Prostate gland (tissue), 2 donors: ENCODE results near the gene CDIPT. TPM values are rescaled to one million over a fixed set of nuclear protein-coding genes. Genes with fewer than 3 reads are reported as not detected.

Source experiments
- DNase-seq: peaks from one replicate; pipeline ENCODE4 v3.0.0-alpha.2; 2019; ENCODE audit warnings: low spot score
- H3K27ac ChIP-seq, 2 donors: fragments of 200-600 bp; sonication (generic); 2 replicates each; pipeline ENCODE4 v1.5.1; 2017 to 2019
- H3K27me3 ChIP-seq: fragments of 200-600 bp; sonication (generic); replicated peaks from 2 replicates; pipeline ENCODE4 v1.5.1; 2019; ENCODE audit not compliant: insufficient read depth
- H3K36me3 ChIP-seq, 2 donors: fragments of 200-600 bp; sonication (generic); 1 replicate in 1 of 2; 2 replicates in 1 of 2; pipeline versions ENCODE4 v1.5.1 to v1.8.1; 2017 to 2019
- H3K4me1 ChIP-seq: fragments of 200-600 bp; sonication (generic); replicated peaks from 2 replicates; pipeline ENCODE4 v1.5.1; 2019
- H3K4me3 ChIP-seq, 2 donors: fragments of 200-600 bp; sonication (generic); 2 replicates each; pipeline ENCODE4 v1.5.1; 2017 to 2019
- H3K9me3 ChIP-seq: fragments of 200-600 bp; sonication (generic); 2 replicates; pipeline ENCODE4 v1.5.1; 2017
- POLR2A ChIP-seq: fragments of 450-650 bp; IDR thresholded peaks from one replicate; pipeline ENCODE4 v1.6.1; 2016; ENCODE audit warnings: antibody characterized with exemption, mild to moderate bottlenecking
- POLR2AphosphoS5 ChIP-seq: sonication (generic); formaldehyde crosslinking; IDR thresholded peaks from one replicate; pipeline ENCODE4 v1.6.1; 2017; ENCODE audit warnings: antibody characterized with exemption
- WGBS: methylation state at CpG from one replicate; pipeline ENCODE4 v1.1.5; 2018; 5-methylcytosine and 5-hydroxymethylcytosine counted together
- intact Hi-C: fragments of 100-400 bp; cut with DNase I; formaldehyde crosslinking; loops from one replicate; pipeline ENCODE4 v1.14.2; 2022
- total RNA-seq, 2 donors: library from RNA; depleted of rRNA; stranded (reverse); fragments of >200 nt; gene quantifications; one replicate each; pipeline ENCODE4 v1.1.0, GENCODE V29; 2016
- TF ChIP-seq, protein P1 (sequence below), 4 experiments: fragments of 200-600 bp in 2 of 4; fragments of 450-650 bp in 2 of 4; sonication (generic) in 2 of 4; IDR thresholded peaks; 1 replicate in 3 of 4; 2 replicates in 1 of 4; pipeline ENCODE4 v1.5.1; 2016 to 2019; ENCODE audit warnings: antibody characterized with exemption in 4 of 4, mild to moderate bottlenecking in 2 of 4, moderate library complexity in 2 of 4

The CDIPT gene
- total RNA-seq, 2 donors from 2014 or later, result 121 to 132 TPM

GRCh38 chr16:29900102-29900887, 37.3 kb upstream of the CDIPT start, which contains the start of gene ASPHD1:
Gene ASPHD1, plus strand, starts transcription at chr16:29900488. Its CDS starts 484 bp downstream, at chr16:29900972.
- H3K27me3 ChIP-seq, result no peaks in the 10 kb centered on the region
- WGBS, result under 1% methylated on average over 55 of the region's 67 CpGs
- peaks cover 3% of the 10 kb centered on the region for H3K4me1 ChIP-seq
- peak; percentile 42 for DNase-seq
- intact Hi-C loops, result no loop called here
- H3K36me3 ChIP-seq, result no peaks in the 10 kb centered on the region
- no peak for TF ChIP-seq POLR2A
- TF ChIP-seq POLR2AphosphoS5, result no peak
- TF ChIP-seq, protein P1, sequence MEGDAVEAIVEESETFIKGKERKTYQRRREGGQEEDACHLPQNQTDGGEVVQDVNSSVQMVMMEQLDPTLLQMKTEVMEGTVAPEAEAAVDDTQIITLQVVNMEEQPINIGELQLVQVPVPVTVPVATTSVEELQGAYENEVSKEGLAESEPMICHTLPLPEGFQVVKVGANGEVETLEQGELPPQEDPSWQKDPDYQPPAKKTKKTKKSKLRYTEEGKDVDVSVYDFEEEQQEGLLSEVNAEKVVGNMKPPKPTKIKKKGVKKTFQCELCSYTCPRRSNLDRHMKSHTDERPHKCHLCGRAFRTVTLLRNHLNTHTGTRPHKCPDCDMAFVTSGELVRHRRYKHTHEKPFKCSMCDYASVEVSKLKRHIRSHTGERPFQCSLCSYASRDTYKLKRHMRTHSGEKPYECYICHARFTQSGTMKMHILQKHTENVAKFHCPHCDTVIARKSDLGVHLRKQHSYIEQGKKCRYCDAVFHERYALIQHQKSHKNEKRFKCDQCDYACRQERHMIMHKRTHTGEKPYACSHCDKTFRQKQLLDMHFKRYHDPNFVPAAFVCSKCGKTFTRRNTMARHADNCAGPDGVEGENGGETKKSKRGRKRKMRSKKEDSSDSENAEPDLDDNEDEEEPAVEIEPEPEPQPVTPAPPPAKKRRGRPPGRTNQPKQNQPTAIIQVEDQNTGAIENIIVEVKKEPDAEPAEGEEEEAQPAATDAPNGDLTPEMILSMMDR (IDR thresholded peaks at IDR 0.05), result no peak
- peak within 1 kb of the TSS; percentile 35 to 57 for H3K4me3 ChIP-seq
- H3K9me3 ChIP-seq, result no peaks in the 10 kb centered on the region
- H3K27ac ChIP-seq, result peak within 1 kb of the TSS; percentile 73 to 77

DNA sequence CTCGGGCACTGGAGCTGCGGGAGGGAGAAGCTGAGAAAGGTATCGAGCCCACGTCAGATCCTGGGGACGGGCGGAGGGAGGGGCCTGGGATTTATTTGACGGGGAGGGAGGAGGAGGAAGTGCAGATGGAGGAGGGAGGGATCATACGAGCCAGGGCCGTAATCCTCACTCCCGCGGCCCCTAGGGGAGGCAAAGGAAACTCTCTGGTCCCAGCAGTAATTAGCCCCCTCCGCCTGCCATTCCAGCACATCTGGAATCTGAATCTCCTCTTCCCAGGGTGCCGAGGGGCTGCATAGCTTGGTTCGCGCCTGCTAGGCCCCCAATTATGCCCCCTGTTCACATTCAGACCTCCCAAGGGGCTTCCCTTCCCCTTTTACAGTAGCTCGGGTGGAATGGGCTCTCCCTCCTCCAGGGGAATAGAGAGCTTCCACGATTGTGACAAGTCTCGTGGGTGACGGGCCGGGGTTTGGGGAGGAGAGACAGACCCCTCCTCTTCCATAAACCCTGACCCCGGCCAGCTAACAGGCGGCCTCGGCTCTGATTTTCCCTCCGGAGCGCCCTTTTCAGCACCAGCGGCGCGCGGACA, 36.6 kb upstream of the CDIPT start, which contains the start of gene SEZ6L2:
TSS of gene SEZ6L2 (minus strand) at position 35 of the 586 bp plus-strand sequence. CDS start 531 bp downstream, outside the sequence.
- WGBS, result 1% methylated on average over 29 of the region's 29 CpGs
- intact Hi-C loops, result no loop called here
- TF ChIP-seq POLR2A (peak; percentile 21), POLR2AphosphoS5 (peak; percentile 27)
- TF ChIP-seq, protein P1 (IDR thresholded peaks at IDR 0.05), result peak in 1 of 4 experiments; percentile 46
- peak; percentile 82 for DNase-seq
- Histone ChIP-seq H3K4me1 (peaks cover 3% of the 10 kb centered on the region), H3K9me3 (no peaks in the 10 kb centered on the region), H3K27ac (peak within 1 kb of the TSS; percentile 73 to 77), H3K4me3 (peak within 1 kb of the TSS; percentile 35 to 57), H3K36me3 (no peaks in the 10 kb centered on the region), H3K27me3 (no peaks in the 10 kb centered on the region)

- 1% methylated on average over 25 of the region's 25 CpGs for WGBS
- Histone ChIP-seq H3K27ac (peak overlapping the region; percentile 73 to 77), H3K9me3 (no peaks in the 10 kb centered on the region), H3K36me3 (no peaks in the 10 kb centered on the region), H3K27me3 (no peaks in the 10 kb centered on the region), H3K4me1 (peaks cover 3% of the 10 kb centered on the region), H3K4me3 (peak overlapping the region; percentile 35 to 57)
- TF ChIP-seq POLR2A, result no peak
- no peak for TF ChIP-seq POLR2AphosphoS5
- TF ChIP-seq, protein P1 (IDR thresholded peaks at IDR 0.05), result no peak
- intact Hi-C loops, result no loop called here
- DNase-seq, result no peak
Measured at GRCh38 chr16:29898804-29899515, 35.9 kb upstream of the CDIPT start.

- 13% methylated on average over 9 of the region's 9 CpGs for WGBS
- peaks cover 3% of the 10 kb centered on the region for H3K4me1 ChIP-seq
- H3K4me3 ChIP-seq, result peak overlapping the region; percentile 35 to 57
- no peak overlapping the region for H3K27ac ChIP-seq
- no peaks in the 10 kb centered on the region for H3K9me3 ChIP-seq
- no peaks in the 10 kb centered on the region for H3K36me3 ChIP-seq
- H3K27me3 ChIP-seq, result no peaks in the 10 kb centered on the region
- TF ChIP-seq POLR2A (no peak), POLR2AphosphoS5 (no peak)
- TF ChIP-seq, protein P1 (IDR thresholded peaks at IDR 0.05), result no peak
- DNase-seq, result no peak
- intact Hi-C loops, result no loop called here
Measured at GRCh38 chr16:29898135-29898803, 35.2 kb upstream of the CDIPT start.
